Measurements from ENCODE around the gene MTO1. TPM values are rescaled to one million over a fixed set of nuclear protein-coding genes. Genes with fewer than 3 reads are reported as not detected.
"Not testable (repeated sequence)": the region's sequence is repeated elsewhere in the genome, so short reads cannot be mapped to it uniquely, and the experiment has no call there.

MTO1 gene
- total RNA-seq, 2 experiments from 2014 or later = 48.9 to 51.2 TPM

- DNase-seq = peak; percentile 39
- Mint-ChIP-seq H3K27ac (peak overlapping the region; percentile 98), H3K36me3 (peaks cover 60% of the 10 kb centered on the region), H3K4me1 (peaks cover 44% of the 10 kb centered on the region), H3K27me3 (peaks cover 52% of the 10 kb centered on the region), H3K4me3 (peak overlapping the region; percentile 98), H3K9me3 (peaks cover 7% of the 10 kb centered on the region)
Measured at GRCh38 chr6:73515204-73515655, 53.7 kb downstream of the MTO1 start.

- peaks cover 9% of the 10 kb centered on the region for H3K9me3 Mint-ChIP-seq
- peaks cover 61% of the 10 kb centered on the region for H3K27me3 Mint-ChIP-seq
- no peak for DNase-seq
- H3K4me3 Mint-ChIP-seq = peak overlapping the region; percentile 98
- H3K27ac Mint-ChIP-seq = peak overlapping the region; percentile 98
- peaks cover 50% of the 10 kb centered on the region for H3K4me1 Mint-ChIP-seq
- H3K36me3 Mint-ChIP-seq = peaks cover 71% of the 10 kb centered on the region
Measured at GRCh38 chr6:73516514-73517489, 55.3 kb downstream of the MTO1 start.

GRCh38 chr6:73518100-73518981 lies 56.8 kb downstream of the MTO1 start:
- DNase-seq, H3K9me3 Mint-ChIP-seq: not testable (repeated sequence)
- Mint-ChIP-seq H3K4me3 (peak overlapping the region; percentile 98), H3K27ac (peak overlapping the region; percentile 98), H3K4me1 (peaks cover 55% of the 10 kb centered on the region), H3K36me3 (peaks cover 76% of the 10 kb centered on the region), H3K27me3 (peaks cover 61% of the 10 kb centered on the region)

GRCh38 chr6:73518982-73519881 lies 57.7 kb downstream of the MTO1 start:
- Mint-ChIP-seq H3K4me1 (peaks cover 56% of the 10 kb centered on the region), H3K4me3 (peak overlapping the region; percentile 98), H3K27ac (peak overlapping the region; percentile 98), H3K36me3 (peaks cover 76% of the 10 kb centered on the region), H3K27me3 (peaks cover 59% of the 10 kb centered on the region)
- H3K9me3 Mint-ChIP-seq, DNase-seq: not testable (repeated sequence)

- Mint-ChIP-seq H3K36me3 (peaks cover 71% of the 10 kb centered on the region), H3K4me1 (peaks cover 53% of the 10 kb centered on the region), H3K9me3 (peaks cover 9% of the 10 kb centered on the region), H3K27me3 (peaks cover 50% of the 10 kb centered on the region), H3K27ac (peak overlapping the region; percentile 98), H3K4me3 (peak overlapping the region; percentile 98)
- DNase-seq = peak; percentile 82
Measured at GRCh38 chr6:73519926-73520687, 58.6 kb downstream of the MTO1 start.

- Mint-ChIP-seq H3K4me1 (peaks cover 46% of the 10 kb centered on the region), H3K27ac (peak within 1 kb of the TSS; percentile 98), H3K27me3 (peaks cover 45% of the 10 kb centered on the region), H3K36me3 (peaks cover 63% of the 10 kb centered on the region), H3K4me3 (peak within 1 kb of the TSS; percentile 98), H3K9me3 (peaks cover 9% of the 10 kb centered on the region)
- peak; percentile 99 for DNase-seq
Measured at GRCh38 chr6:73520688-73521350, 59.3 kb downstream of the MTO1 start, which contains the start of gene EEF1A1. TSS of gene EEF1A1 (minus strand) at chr6:73521032. CDS start at chr6:73520026, 1,006 bp downstream.

GRCh38 chr6:73521351-73521985 lies 59.9 kb downstream of the MTO1 start:
- Mint-ChIP-seq H3K4me1 (peaks cover 39% of the 10 kb centered on the region), H3K27ac (peak overlapping the region; percentile 98), H3K9me3 (peaks cover 9% of the 10 kb centered on the region), H3K4me3 (peak overlapping the region; percentile 98), H3K27me3 (peaks cover 38% of the 10 kb centered on the region), H3K36me3 (peaks cover 57% of the 10 kb centered on the region)
- DNase-seq = peak; percentile 78

GRCh38 chr6:73523434-73524123 lies 62.0 kb downstream of the MTO1 start:
- Mint-ChIP-seq H3K36me3 (peaks cover 37% of the 10 kb centered on the region), H3K9me3 (peaks cover 9% of the 10 kb centered on the region), H3K27me3 (peaks cover 24% of the 10 kb centered on the region), H3K4me3 (peak overlapping the region; percentile 98), H3K4me1 (peaks cover 26% of the 10 kb centered on the region), H3K27ac (peak overlapping the region; percentile 98)
- peak; percentile 84 for DNase-seq

- DNase-seq = no peak
Measured at GRCh38 chr6:73525546-73526330, 64.2 kb downstream of the MTO1 start.

GRCh38 chr6:73528897-73529296 lies 67.4 kb downstream of the MTO1 start:
- no peak overlapping the region for H3K27ac Mint-ChIP-seq
- H3K4me1 Mint-ChIP-seq = peaks cover 4% of the 10 kb centered on the region
- no peaks in the 10 kb centered on the region for H3K27me3 Mint-ChIP-seq
- H3K36me3 Mint-ChIP-seq = peaks cover 3% of the 10 kb centered on the region
- DNase-seq = no peak
- no peak overlapping the region for H3K4me3 Mint-ChIP-seq
- no peaks in the 10 kb centered on the region for H3K9me3 Mint-ChIP-seq

More at GRCh38 chr6:73525546-73526330, 64.2 kb downstream of the MTO1 start:
- Mint-ChIP-seq H3K9me3 (no peaks in the 10 kb centered on the region), H3K27me3 (peaks cover 4% of the 10 kb centered on the region), H3K27ac (no peak overlapping the region), H3K4me3 (no peak overlapping the region), H3K36me3 (peaks cover 16% of the 10 kb centered on the region), H3K4me1 (peaks cover 12% of the 10 kb centered on the region)

- no peak overlapping the region for H3K27ac Mint-ChIP-seq
- no peak for DNase-seq
Measured at GRCh38 chr6:73532293-73532692, 70.8 kb downstream of the MTO1 start.

More at GRCh38 chr6:73532293-73532692, 70.8 kb downstream of the MTO1 start:
- H3K36me3 Mint-ChIP-seq = peaks cover 3% of the 10 kb centered on the region
- no peaks in the 10 kb centered on the region for H3K4me1 Mint-ChIP-seq
- H3K4me3 Mint-ChIP-seq = no peak overlapping the region
- no peaks in the 10 kb centered on the region for H3K9me3 Mint-ChIP-seq
- no peaks in the 10 kb centered on the region for H3K27me3 Mint-ChIP-seq
